Stomach (tissue), 9 donors: Measurements from ENCODE around the gene SNAPC5. TPM values are rescaled to one million over a fixed set of nuclear protein-coding genes. Genes with fewer than 3 reads are reported as not detected.

Source experiments
- DNase-seq, 2 donors: peaks; one replicate each; pipeline versions ENCODE4 v3.0.0 to v3.0.0-alpha.2; 2013 to 2019
- H3K27ac ChIP-seq, 5 donors: fragments of 200-600 bp in 4 of 5; sonication (generic) in 4 of 5; one replicate each; pipeline ENCODE4 v1.5.1; 2013 to 2019; ENCODE audit warnings: mild to moderate bottlenecking in 1 of 5, moderate library complexity in 1 of 5
- H3K27me3 ChIP-seq, 3 donors: fragments of 200-600 bp; sonication (generic); one replicate each; pipeline ENCODE4 v1.5.1; 2017 to 2019; ENCODE audit warnings: mixed run types in 1 of 3
- H3K36me3 ChIP-seq, 4 donors: fragments of 200-600 bp; sonication (generic); 1 replicate in 3 of 4; 2 replicates in 1 of 4; pipeline ENCODE4 v1.5.1; 2016 to 2019
- H3K4me1 ChIP-seq, 4 donors: fragments of 200-600 bp; sonication (generic); one replicate each; pipeline ENCODE4 v1.5.1; 2016 to 2019
- H3K4me3 ChIP-seq, 4 donors: fragments of 200-600 bp; sonication (generic) in 3 of 4; one replicate each; pipeline ENCODE4 v1.5.1; 2016 to 2019; ENCODE audit warnings: mild to moderate bottlenecking in 1 of 4
- H3K9me3 ChIP-seq, 4 donors: fragments of 200-600 bp; sonication (generic); one replicate each; pipeline ENCODE4 v1.5.1; 2016 to 2019
- EP300 ChIP-seq: sonication (generic); formaldehyde crosslinking; IDR thresholded peaks from one replicate; pipeline ENCODE4 v1.6.1; 2017; ENCODE audit warnings: antibody characterized with exemption
- POLR2A ChIP-seq, 4 donors: fragments of 450-650 bp; IDR thresholded peaks; one replicate each; pipeline ENCODE4 v1.6.1; 2016; ENCODE audit warnings: antibody characterized with exemption in 4 of 4, control low read depth in 2 of 4, mild to moderate bottlenecking in 1 of 4, moderate library complexity in 1 of 4
- POLR2AphosphoS5 ChIP-seq, 3 donors: sonication (generic); formaldehyde crosslinking; IDR thresholded peaks; one replicate each; pipeline ENCODE4 v1.6.1; 2016; ENCODE audit warnings: antibody characterized with exemption in 3 of 3
- WGBS, 5 donors: extraction: QIAGEN DNeasy Blood & Tissue Kit in 3 of 5; methylation state at CpG; one replicate each; pipeline versions ENCODE4 v1.1.5 to v1.1.7; 2013 to 2018; 5-methylcytosine and 5-hydroxymethylcytosine counted together
- intact Hi-C: fragments of 100-400 bp; cut with DNase I; formaldehyde crosslinking; loops from one replicate; pipeline ENCODE4 v1.15.1; 2023; ENCODE audit warnings: low total_unique reads
- polyA plus RNA-seq, 3 donors: library from polyadenylated mRNA; stranded (reverse); fragments of 200-250 nt; gene quantifications; one replicate each; pipeline ENCODE4 v1.2.3, GENCODE V29; 2013
- small RNA-seq, 4 donors: library from RNA; depleted of rRNA; stranded (forward); fragments of <200 nt; gene quantifications; one replicate each; pipeline ENCODE3, GENCODE V24; 2016
- total RNA-seq, 5 donors: library from RNA; depleted of rRNA; stranded (reverse); fragments of >200 nt; gene quantifications; one replicate each; pipeline versions ENCODE4 v1.1.0 to v1.2.3, GENCODE V29; 2014 to 2016
- TF ChIP-seq, protein P1 (sequence below), 7 experiments: fragments of 450-650 bp in 4 of 7; fragments of 200-600 bp in 3 of 7; sonication (generic) in 3 of 7; IDR thresholded peaks; one replicate each; pipeline ENCODE4 v1.5.1; 2016 to 2019; ENCODE audit warnings: antibody characterized with exemption in 7 of 7, control low read depth in 2 of 7, mild to moderate bottlenecking in 1 of 7
- donor health status: healthy with polysubstance abuse.
- donor health status: Bipolar disorder and iron deficiency.
- donor health status: healthy.

SNAPC5 gene
- total and polyA plus RNA-seq, 8 donors = 2.3 to 49.0 (median 18.0) TPM

DNA sequence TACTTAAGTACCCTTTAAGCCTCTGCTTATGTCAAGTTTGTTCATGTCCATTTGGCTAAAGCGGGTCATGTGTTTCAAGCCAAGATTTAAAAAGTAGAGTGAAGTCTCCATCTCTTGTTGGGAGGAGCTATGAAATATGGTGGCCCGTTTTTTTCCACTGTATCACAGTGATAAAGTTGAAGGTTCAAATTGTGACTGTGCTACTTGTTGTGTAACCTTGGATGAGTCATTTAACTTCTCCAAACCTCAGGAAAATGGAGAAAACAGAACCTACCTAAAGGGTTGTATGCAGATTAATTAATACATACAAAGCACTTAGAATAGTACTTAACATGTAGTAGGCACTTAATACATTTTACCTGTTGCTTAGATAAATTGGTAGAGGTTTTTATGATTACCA, 43.4 kb downstream of the SNAPC5 start:
- Histone ChIP-seq H3K27ac (no peak overlapping the region), H3K4me3 (no peak overlapping the region), H3K4me1 (no peaks in the 10 kb centered on the region), H3K27me3 (no peaks in the 10 kb centered on the region), H3K36me3 (peaks cover 0 to 14% (median 10%) of the 10 kb centered on the region in 4 donors), H3K9me3 (no peaks in the 10 kb centered on the region)
- intact Hi-C loops = no loop called here
- DNase-seq = no peak
- WGBS, 5 donors = 78 to 92% (median 85%) methylated on average over 2 of the region's 2 CpGs
- TF ChIP-seq EP300 = no peak
- TF ChIP-seq POLR2AphosphoS5 (IDR thresholded peaks at IDR 0.05) = no peak
- no peak for TF ChIP-seq POLR2A (IDR thresholded peaks at IDR 0.05)
- TF ChIP-seq, protein P1, sequence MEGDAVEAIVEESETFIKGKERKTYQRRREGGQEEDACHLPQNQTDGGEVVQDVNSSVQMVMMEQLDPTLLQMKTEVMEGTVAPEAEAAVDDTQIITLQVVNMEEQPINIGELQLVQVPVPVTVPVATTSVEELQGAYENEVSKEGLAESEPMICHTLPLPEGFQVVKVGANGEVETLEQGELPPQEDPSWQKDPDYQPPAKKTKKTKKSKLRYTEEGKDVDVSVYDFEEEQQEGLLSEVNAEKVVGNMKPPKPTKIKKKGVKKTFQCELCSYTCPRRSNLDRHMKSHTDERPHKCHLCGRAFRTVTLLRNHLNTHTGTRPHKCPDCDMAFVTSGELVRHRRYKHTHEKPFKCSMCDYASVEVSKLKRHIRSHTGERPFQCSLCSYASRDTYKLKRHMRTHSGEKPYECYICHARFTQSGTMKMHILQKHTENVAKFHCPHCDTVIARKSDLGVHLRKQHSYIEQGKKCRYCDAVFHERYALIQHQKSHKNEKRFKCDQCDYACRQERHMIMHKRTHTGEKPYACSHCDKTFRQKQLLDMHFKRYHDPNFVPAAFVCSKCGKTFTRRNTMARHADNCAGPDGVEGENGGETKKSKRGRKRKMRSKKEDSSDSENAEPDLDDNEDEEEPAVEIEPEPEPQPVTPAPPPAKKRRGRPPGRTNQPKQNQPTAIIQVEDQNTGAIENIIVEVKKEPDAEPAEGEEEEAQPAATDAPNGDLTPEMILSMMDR (IDR thresholded peaks at IDR 0.05) = no peak

DNA sequence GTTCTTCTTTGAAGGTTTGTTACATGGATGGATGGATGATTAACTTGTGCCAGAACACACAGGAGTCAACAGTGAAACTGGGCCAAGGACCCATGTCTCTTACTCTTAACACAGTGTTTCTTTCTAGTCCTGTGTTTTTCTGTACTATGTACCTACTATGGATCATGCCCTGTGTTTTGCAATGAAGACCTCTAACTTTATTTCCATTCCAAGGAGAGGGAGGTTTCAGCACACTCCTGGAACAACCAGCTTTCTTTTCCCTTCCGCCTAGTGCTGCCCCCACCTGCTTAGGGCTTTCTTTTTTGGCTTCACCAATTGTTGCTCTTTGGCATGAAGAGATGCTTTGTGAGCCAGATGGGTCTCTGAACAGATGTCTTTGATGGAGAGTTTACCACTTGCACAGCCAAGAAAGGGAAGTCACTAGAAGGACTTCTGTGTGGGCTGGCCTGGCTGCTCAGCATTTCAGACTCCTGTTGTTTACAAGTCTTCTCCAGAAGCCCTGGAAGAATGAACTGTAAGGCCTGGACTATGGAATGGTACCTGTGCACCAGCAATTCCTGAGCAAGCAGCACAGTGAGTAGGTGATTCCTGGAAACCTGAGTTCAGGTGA, 44.5 kb downstream of the SNAPC5 start:
- TF ChIP-seq, protein P1 (IDR thresholded peaks at IDR 0.05) = no peak
- TF ChIP-seq EP300 (no peak), POLR2A (IDR thresholded peaks at IDR 0.05) (no peak), POLR2AphosphoS5 (IDR thresholded peaks at IDR 0.05) (no peak)
- WGBS, 5 donors = 68 to 92% (median 81%) methylated on average over 1 of the region's 1 CpG
- Histone ChIP-seq H3K36me3 (peaks cover 0 to 18% (median 12%) of the 10 kb centered on the region in 4 donors), H3K9me3 (no peaks in the 10 kb centered on the region), H3K4me1 (no peaks in the 10 kb centered on the region), H3K27me3 (no peaks in the 10 kb centered on the region), H3K4me3 (no peak overlapping the region), H3K27ac (no peak overlapping the region)
- intact Hi-C loops = no loop called here
- peak in 1 of 2 donors; percentile 13 for DNase-seq

DNA sequence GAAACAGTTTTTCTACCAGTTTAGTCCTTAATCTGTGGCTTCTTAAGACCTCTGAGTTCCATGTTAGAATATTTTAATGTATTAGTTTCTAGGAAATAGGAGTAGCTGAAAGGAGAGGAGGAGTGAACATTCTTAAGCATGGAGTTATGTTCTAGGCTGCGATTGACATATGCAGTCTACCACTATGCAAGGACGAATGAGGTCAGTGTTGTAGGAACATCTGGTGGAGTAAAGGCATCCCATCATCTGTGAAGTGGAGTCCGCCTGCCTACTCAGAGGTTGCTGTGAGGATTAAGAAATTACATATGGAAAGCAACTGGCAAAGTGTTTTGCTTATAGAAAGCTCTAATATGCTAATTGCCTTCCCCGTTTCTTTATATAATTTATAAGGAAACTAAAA, 45.1 kb downstream of the SNAPC5 start:
- no peak overlapping the region for H3K4me3 ChIP-seq
- intact Hi-C loops = no loop called here
- DNase-seq = no peak
- 87 to 94% (median 91%) methylated on average over 4 of the region's 4 CpGs for WGBS, 5 donors
- no peak for TF ChIP-seq POLR2A (IDR thresholded peaks at IDR 0.05)
- TF ChIP-seq POLR2AphosphoS5 (IDR thresholded peaks at IDR 0.05) = no peak
- H3K9me3 ChIP-seq = no peaks in the 10 kb centered on the region
- no peaks in the 10 kb centered on the region for H3K27me3 ChIP-seq
- H3K4me1 ChIP-seq = no peaks in the 10 kb centered on the region
- H3K36me3 ChIP-seq = peaks cover 0 to 24% (median 15%) of the 10 kb centered on the region in 4 donors
- no peak overlapping the region for H3K27ac ChIP-seq

Small RNA genes lying within 50 kb of the gene (small RNA-seq; reads per million reads assigned to genes)
- 0 reads per million in 4 donors for gene MIR4512
- gene RF01159 = 0 reads per million in 4 donors
- 0 reads per million in 4 donors for gene SNORD16
- gene SNORD18A = 0 reads per million in 4 donors
- gene SNORD18B = 0 reads per million in 4 donors
- 0 reads per million in 4 donors for gene SNORD18C

Other genes starting within 250 kb of the SNAPC5 start
- gene MEGF11, start 244.0 kb downstream of the SNAPC5 start, total RNA-seq = under 1 TPM in 1 of 5 donors, not detected in 4; 0.92 TPM
- under 1 TPM; 0.05 to 0.15 (median 0.12) TPM for gene MEGF11, start 244.0 kb downstream of the SNAPC5 start, polyA plus RNA-seq
- 10 to 100 TPM; 12.8 to 35.1 (median 20.9) TPM for gene DIS3L, start 204.2 kb downstream of the SNAPC5 start, total RNA-seq
- gene DIS3L, start 204.2 kb downstream of the SNAPC5 start, polyA plus RNA-seq = 10 to 100 TPM in 2 of 3 donors, 1 to 10 TPM in 1; 8.8 to 12.5 (median 11.8) TPM
- gene TIPIN, start 141.1 kb downstream of the SNAPC5 start, total RNA-seq = 10 to 100 TPM in 1 of 5 donors, 1 to 10 TPM in 3, not detected in 1; 2.3 to 13.8 (median 8.4) TPM
- gene TIPIN, start 141.1 kb downstream of the SNAPC5 start, polyA plus RNA-seq = 1 to 10 TPM; 2.7 to 3.1 (median 2.9) TPM
- gene MAP2K1, start 110.8 kb downstream of the SNAPC5 start, total RNA-seq = 100 to 1,000 TPM in 1 of 5 donors, 10 to 100 TPM in 4; 21.9 to 123 (median 35.0) TPM
- gene MAP2K1, start 110.8 kb downstream of the SNAPC5 start, polyA plus RNA-seq = 10 to 100 TPM; 20.1 to 24.6 (median 23.9) TPM
- 1,000 to 10,000 TPM in 4 of 5 donors, 100 to 1,000 TPM in 1; 994 to 3,031 (median 2,276) TPM for gene RPL4, start 7.1 kb upstream of the SNAPC5 start, total RNA-seq
- gene RPL4, start 7.1 kb upstream of the SNAPC5 start, polyA plus RNA-seq = 1,000 to 10,000 TPM; 2,383 to 4,395 (median 2,638) TPM
- gene ZWILCH, start 7.6 kb upstream of the SNAPC5 start, total RNA-seq = 10 to 100 TPM in 2 of 5 donors, 1 to 10 TPM in 2, under 1 TPM in 1; 0.89 to 46.7 (median 9.9) TPM
- gene ZWILCH, start 7.6 kb upstream of the SNAPC5 start, polyA plus RNA-seq = 1 to 10 TPM; 3.5 to 5.6 (median 4.2) TPM
- gene LCTL, start 68.2 kb upstream of the SNAPC5 start, total RNA-seq = not detected
- not detected for gene LCTL, start 68.2 kb upstream of the SNAPC5 start, polyA plus RNA-seq
- gene SMAD6, start 204.5 kb upstream of the SNAPC5 start, total RNA-seq = 100 to 1,000 TPM in 2 of 5 donors, 10 to 100 TPM in 3; 20.4 to 112 (median 76.4) TPM
- 1 to 10 TPM; 4.0 to 5.7 (median 4.6) TPM for gene SMAD6, start 204.5 kb upstream of the SNAPC5 start, polyA plus RNA-seq